Glutamatergic neuron (in vitro differentiated cells): ENCODE measurements around the gene PRR23C. TPM values are rescaled to one million over a fixed set of nuclear protein-coding genes. Genes with fewer than 3 reads are reported as not detected.

ENCODE experiments used
- DNase-seq: peaks from one replicate; pipeline ENCODE4 v3.0.0; 2022
- H3K27ac Mint-ChIP-seq: one replicate; pipeline ENCODE4 v1.8.0; 2020; ENCODE audit warnings: mild to moderate bottlenecking, mixed read lengths, inconsistent platforms; ENCODE audit not compliant: unreplicated experiment
- H3K27me3 Mint-ChIP-seq: one replicate; pipeline ENCODE4 v1.8.0; 2020; ENCODE audit warnings: mild to moderate bottlenecking, moderate library complexity, mixed read lengths, inconsistent platforms; ENCODE audit not compliant: unreplicated experiment
- H3K36me3 Mint-ChIP-seq: one replicate; pipeline ENCODE4 v1.8.0; 2020; ENCODE audit warnings: mild to moderate bottlenecking, mixed read lengths, inconsistent platforms; ENCODE audit not compliant: unreplicated experiment
- H3K4me1 Mint-ChIP-seq: one replicate; pipeline ENCODE4 v1.8.0; 2020; ENCODE audit warnings: mild to moderate bottlenecking, low read depth, mixed read lengths, inconsistent platforms; ENCODE audit not compliant: unreplicated experiment
- H3K4me3 Mint-ChIP-seq: one replicate; pipeline ENCODE4 v1.8.0; 2020; ENCODE audit warnings: mild to moderate bottlenecking, mixed read lengths, inconsistent platforms; ENCODE audit not compliant: unreplicated experiment
- H3K9me3 Mint-ChIP-seq: one replicate; pipeline ENCODE4 v1.8.0; 2020; ENCODE audit warnings: mild to moderate bottlenecking, moderate library complexity, mixed read lengths, inconsistent platforms; ENCODE audit not compliant: unreplicated experiment
- CTCF ChIP-seq: fragments of 200-600 bp; sonication (generic); IDR thresholded peaks from one replicate; pipeline ENCODE4 v1.5.0; 2021; ENCODE audit not compliant: partially characterized antibody, unreplicated experiment
- total RNA-seq: library from RNA; stranded (reverse); fragmentation: NEBNext Ultra II Directional; extraction: Animal tissue kit (Norgen Biotek cat#: 25700); gene quantifications from one replicate; pipeline ENCODE4 v1.2.1, GENCODE V29; 2021; ENCODE audit not compliant: unreplicated experiment

The PRR23C gene
- total RNA-seq, 1 donor from 2014 or later, result not detected

- no peaks in the 10 kb centered on the region for H3K4me1 Mint-ChIP-seq
- no peaks in the 10 kb centered on the region for H3K27me3 Mint-ChIP-seq
- no peaks in the 10 kb centered on the region for H3K9me3 Mint-ChIP-seq
- H3K36me3 Mint-ChIP-seq, result peaks cover 6% of the 10 kb centered on the region
- H3K27ac Mint-ChIP-seq, result no peak within 1 kb of the TSS
- no peak within 1 kb of the TSS for H3K4me3 Mint-ChIP-seq
- no peak for DNase-seq
- peak; percentile 44 for TF ChIP-seq CTCF
Observed at GRCh38 chr3:139020868-139021234, 23.8 kb downstream of the PRR23C start, which contains the start of gene PRR23B. PRR23B (minus strand) TSS chr3:139020926; CDS start chr3:139020661, 265 bp downstream.

- H3K27ac Mint-ChIP-seq, result no peak overlapping the region
- no peak for TF ChIP-seq CTCF
- no peaks in the 10 kb centered on the region for H3K27me3 Mint-ChIP-seq
- H3K36me3 Mint-ChIP-seq, result peaks cover 6% of the 10 kb centered on the region
- H3K4me3 Mint-ChIP-seq, result no peak overlapping the region
- no peaks in the 10 kb centered on the region for H3K9me3 Mint-ChIP-seq
- DNase-seq, result no peak
- no peaks in the 10 kb centered on the region for H3K4me1 Mint-ChIP-seq
Observed at GRCh38 chr3:139020036-139020867, 24.4 kb downstream of the PRR23C start.

- H3K36me3 Mint-ChIP-seq, result peaks cover 6% of the 10 kb centered on the region
- no peak overlapping the region for H3K27ac Mint-ChIP-seq
- no peak for DNase-seq
- H3K9me3 Mint-ChIP-seq, result peaks cover 5% of the 10 kb centered on the region
- H3K4me3 Mint-ChIP-seq, result no peak overlapping the region
- H3K27me3 Mint-ChIP-seq, result no peaks in the 10 kb centered on the region
- no peak for TF ChIP-seq CTCF
- no peaks in the 10 kb centered on the region for H3K4me1 Mint-ChIP-seq
Observed at GRCh38 chr3:139016430-139017048, 28.2 kb downstream of the PRR23C start.

GRCh38 chr3:139006051-139006716, 38.5 kb downstream of the PRR23C start, which contains the start of gene PRR23A:
PRR23A (minus strand) TSS chr3:139006268; CDS start chr3:139006268, 0 bp downstream.
- no peaks in the 10 kb centered on the region for H3K27me3 Mint-ChIP-seq
- H3K4me3 Mint-ChIP-seq, result no peak within 1 kb of the TSS
- no peak for TF ChIP-seq CTCF
- no peak for DNase-seq
- no peak within 1 kb of the TSS for H3K27ac Mint-ChIP-seq
- peaks cover 13% of the 10 kb centered on the region for H3K36me3 Mint-ChIP-seq
- H3K9me3 Mint-ChIP-seq, result peaks cover 5% of the 10 kb centered on the region
- no peaks in the 10 kb centered on the region for H3K4me1 Mint-ChIP-seq
